GM12865 (cell line): Measurements from ENCODE around the gene USP25.

ENCODE experiments used
- DNase-seq: peaks from one replicate; pipeline ENCODE4 v3.0.0; 2010; ENCODE audit warnings: low read depth
- H3K4me3 ChIP-seq: 2 replicates; pipeline ENCODE4 v1.5.1; 2011; ENCODE audit warnings: mild to moderate bottlenecking, low read depth, low read length, control low read depth
- TF ChIP-seq, protein P1 (sequence below): IDR thresholded peaks from 2 replicates; pipeline ENCODE4 v1.5.1; 2011; ENCODE audit warnings: low read length, control low read depth, low read depth, inconsistent platforms; ENCODE audit not compliant: insufficient read depth; ENCODE audit errors: missing control alignments

The USP25 gene

GRCh38 chr21:15749082-15749860 is 19.5 kb downstream of the USP25 start:
- TF ChIP-seq, protein P1, sequence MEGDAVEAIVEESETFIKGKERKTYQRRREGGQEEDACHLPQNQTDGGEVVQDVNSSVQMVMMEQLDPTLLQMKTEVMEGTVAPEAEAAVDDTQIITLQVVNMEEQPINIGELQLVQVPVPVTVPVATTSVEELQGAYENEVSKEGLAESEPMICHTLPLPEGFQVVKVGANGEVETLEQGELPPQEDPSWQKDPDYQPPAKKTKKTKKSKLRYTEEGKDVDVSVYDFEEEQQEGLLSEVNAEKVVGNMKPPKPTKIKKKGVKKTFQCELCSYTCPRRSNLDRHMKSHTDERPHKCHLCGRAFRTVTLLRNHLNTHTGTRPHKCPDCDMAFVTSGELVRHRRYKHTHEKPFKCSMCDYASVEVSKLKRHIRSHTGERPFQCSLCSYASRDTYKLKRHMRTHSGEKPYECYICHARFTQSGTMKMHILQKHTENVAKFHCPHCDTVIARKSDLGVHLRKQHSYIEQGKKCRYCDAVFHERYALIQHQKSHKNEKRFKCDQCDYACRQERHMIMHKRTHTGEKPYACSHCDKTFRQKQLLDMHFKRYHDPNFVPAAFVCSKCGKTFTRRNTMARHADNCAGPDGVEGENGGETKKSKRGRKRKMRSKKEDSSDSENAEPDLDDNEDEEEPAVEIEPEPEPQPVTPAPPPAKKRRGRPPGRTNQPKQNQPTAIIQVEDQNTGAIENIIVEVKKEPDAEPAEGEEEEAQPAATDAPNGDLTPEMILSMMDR: no peak
- H3K4me3 ChIP-seq: no peak overlapping the region
- no peak for DNase-seq

GRCh38 chr21:15749861-15750159 is 20.0 kb downstream of the USP25 start:
- TF ChIP-seq, protein P1: no peak
- no peak overlapping the region for H3K4me3 ChIP-seq
- no peak for DNase-seq

DNA sequence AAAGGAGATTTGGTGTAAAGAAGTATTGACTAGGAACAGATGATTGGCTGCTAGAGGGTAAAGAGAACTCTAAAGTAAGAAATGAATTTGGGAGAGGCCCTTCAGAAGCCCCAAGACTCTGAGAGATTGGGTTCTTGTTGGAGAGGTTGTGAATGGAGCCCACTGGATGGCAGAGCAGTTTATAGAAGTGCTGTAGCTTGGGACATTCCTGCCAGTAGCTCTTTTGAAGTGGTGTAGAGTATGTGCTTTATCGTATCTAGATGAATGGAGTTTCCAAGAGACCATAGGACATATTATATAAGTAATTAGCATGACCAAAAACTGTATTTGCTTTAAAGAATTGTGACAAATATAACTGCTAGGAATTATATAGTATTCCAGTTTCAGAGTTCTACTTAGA is 21.3 kb downstream of the USP25 start:
- no peak for DNase-seq
- no peak overlapping the region for H3K4me3 ChIP-seq
- TF ChIP-seq, protein P1: no peak

- TF ChIP-seq, protein P1: no peak
- H3K4me3 ChIP-seq: no peak overlapping the region
- DNase-seq: no peak
These were observed 21.8 kb downstream of the USP25 start for GRCh38 chr21:15751546-15751945.

DNA sequence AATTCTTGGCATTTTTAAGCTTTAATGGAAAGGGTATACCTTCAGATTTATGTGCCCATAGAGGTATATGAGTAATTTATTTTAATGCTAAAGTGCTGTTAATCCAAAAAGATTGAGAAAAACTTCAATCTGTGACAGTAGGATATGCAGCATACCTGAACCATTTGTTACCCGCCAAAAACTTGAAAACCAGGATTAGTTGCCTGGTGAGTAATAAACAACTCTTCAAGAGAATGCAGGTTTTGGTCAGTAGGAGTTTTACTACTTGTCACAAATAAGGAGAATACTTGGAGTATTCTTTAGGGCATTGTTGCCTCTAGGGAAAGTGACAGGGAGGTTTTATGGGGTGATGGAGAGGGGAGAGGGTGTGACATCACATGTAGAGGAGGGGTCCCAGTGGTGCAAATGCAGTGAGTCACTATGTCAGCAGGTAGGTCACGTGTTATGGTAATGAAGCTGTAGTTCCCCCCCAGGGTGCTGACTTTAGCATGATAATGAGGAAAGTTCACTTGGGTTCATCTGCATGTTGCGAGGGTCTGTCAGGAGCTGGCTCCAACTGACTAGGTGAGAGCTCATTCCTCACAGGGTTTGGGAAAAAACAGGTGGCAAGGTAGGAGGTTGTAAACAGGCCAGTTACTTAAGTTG is 23.1 kb downstream of the USP25 start:
- no peak overlapping the region for H3K4me3 ChIP-seq
- DNase-seq: no peak
- TF ChIP-seq, protein P1: no peak

DNA sequence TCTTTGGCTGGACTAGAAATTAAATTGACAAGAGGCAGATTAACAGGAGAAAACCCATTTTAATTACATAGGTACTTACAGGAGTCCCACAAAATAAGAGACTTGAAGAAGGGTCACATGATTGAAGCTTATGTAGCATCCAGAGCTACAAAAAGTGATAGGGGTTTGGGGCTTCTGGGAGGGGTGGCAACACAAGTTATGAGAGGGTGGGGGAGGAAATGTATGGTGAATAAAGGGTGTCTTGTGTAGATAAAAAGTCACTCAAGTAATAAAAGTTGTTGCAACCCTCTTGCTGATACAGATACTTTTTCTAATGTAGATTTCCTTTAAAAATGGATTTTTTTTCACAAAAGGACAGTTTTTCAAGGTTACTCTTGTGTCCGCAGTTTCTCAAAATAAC is 24.0 kb downstream of the USP25 start:
- no peak for DNase-seq
- no peak overlapping the region for H3K4me3 ChIP-seq
- TF ChIP-seq, protein P1: no peak
